Heart left ventricle (tissue), 13 donors: ENCODE measurements around the gene CHIC2.

Source experiments
- CTCF ChIP-seq, 12 donors: fragments of 200-600 bp; sonication (generic) in 4 of 12; IDR thresholded peaks; one replicate each; pipeline versions ENCODE4 v1.5.0 to v1.8.0; 2018 to 2022; ENCODE audit warnings: antibody characterized with exemption in 12 of 12, mild to moderate bottlenecking in 5 of 12
- POLR2A ChIP-seq, 2 donors: fragments of 450-650 bp; IDR thresholded peaks; one replicate each; pipeline ENCODE4 v1.6.1; 2017; ENCODE audit warnings: antibody characterized with exemption in 2 of 2, mild to moderate bottlenecking in 2 of 2, moderate library complexity in 2 of 2
- donor health status: ischemic (EF 13 %, LVEDD 7.1; RV severe dilation, severe dysfunction).
- donor health status: DM: no; HTN: yes; CAD: no.
- donor health status: DM: no; HTN: no; CAD: no.
- donor health status: ischemic (EF 25% LVEDD 6.9; RV normal size, moderate dysfunction).
- donor health status: ischemic (EF 25% LVEDD 5.7; RV mildly dilated, moderate dysfunction).
- donor health status: ischemic (EF 35%, LVEDD 5.7; RV mildly dilated, moderate dysfunction).
- donor health status: nonischemic (EF 11% LVEDD 7.7; RV severe dilation, severe dysfunction).
- donor health status: DM: yes; HTN: yes; CAD: no.
- donor health status: PGD.
- donor health status: ischemic (EF 29% LVEDD 5.4; RV normal size, mild dysfunction).
- donor health status: nonischemic (EF 23%, LVEDD 6.1; RV moderate dilation, normal function).

GRCh38 chr4:53967986-53968385, 96.4 kb downstream of the CHIC2 start:
- TF ChIP-seq CTCF (IDR thresholded peaks at IDR 0.05) (no peak), POLR2A (IDR thresholded peaks at IDR 0.05) (no peak)
